Adipocyte (in vitro differentiated cells): ENCODE data around the gene ERBB2.

ENCODE experiments used
- DNase-seq: peaks from one replicate; pipeline ENCODE4 v3.0.0-alpha.2; 2015; ENCODE audit warnings: low read depth
- H3K27me3 ChIP-seq: replicated peaks from 2 replicates; pipeline ENCODE4 v1.7.0; 2013; ENCODE audit warnings: mild to moderate bottlenecking, low read length, moderate library complexity; ENCODE audit not compliant: control insufficient read depth, insufficient read depth
- H3K36me3 ChIP-seq: 2 replicates; pipeline ENCODE4 v1.7.0; 2013; ENCODE audit warnings: low read length, mild to moderate bottlenecking, moderate library complexity; ENCODE audit not compliant: control insufficient read depth, insufficient read depth, severe bottlenecking
- H3K4me1 ChIP-seq: 2 replicates; pipeline ENCODE4 v1.7.0; 2013; ENCODE audit warnings: mild to moderate bottlenecking, low read length, moderate library complexity; ENCODE audit not compliant: control insufficient read depth, insufficient read depth
- H3K4me3 ChIP-seq: 2 replicates; pipeline ENCODE4 v1.7.0; 2013; ENCODE audit warnings: mild to moderate bottlenecking, low read length, moderate library complexity
- H3K9ac ChIP-seq: 2 replicates; pipeline ENCODE4 v1.7.0; 2013; ENCODE audit warnings: mild to moderate bottlenecking, low read length, moderate library complexity
- H3K9me3 ChIP-seq: 2 replicates; pipeline ENCODE4 v1.7.0; 2013; ENCODE audit warnings: mild to moderate bottlenecking, low read length, moderate library complexity; ENCODE audit not compliant: control insufficient read depth

Gene ERBB2

DNA sequence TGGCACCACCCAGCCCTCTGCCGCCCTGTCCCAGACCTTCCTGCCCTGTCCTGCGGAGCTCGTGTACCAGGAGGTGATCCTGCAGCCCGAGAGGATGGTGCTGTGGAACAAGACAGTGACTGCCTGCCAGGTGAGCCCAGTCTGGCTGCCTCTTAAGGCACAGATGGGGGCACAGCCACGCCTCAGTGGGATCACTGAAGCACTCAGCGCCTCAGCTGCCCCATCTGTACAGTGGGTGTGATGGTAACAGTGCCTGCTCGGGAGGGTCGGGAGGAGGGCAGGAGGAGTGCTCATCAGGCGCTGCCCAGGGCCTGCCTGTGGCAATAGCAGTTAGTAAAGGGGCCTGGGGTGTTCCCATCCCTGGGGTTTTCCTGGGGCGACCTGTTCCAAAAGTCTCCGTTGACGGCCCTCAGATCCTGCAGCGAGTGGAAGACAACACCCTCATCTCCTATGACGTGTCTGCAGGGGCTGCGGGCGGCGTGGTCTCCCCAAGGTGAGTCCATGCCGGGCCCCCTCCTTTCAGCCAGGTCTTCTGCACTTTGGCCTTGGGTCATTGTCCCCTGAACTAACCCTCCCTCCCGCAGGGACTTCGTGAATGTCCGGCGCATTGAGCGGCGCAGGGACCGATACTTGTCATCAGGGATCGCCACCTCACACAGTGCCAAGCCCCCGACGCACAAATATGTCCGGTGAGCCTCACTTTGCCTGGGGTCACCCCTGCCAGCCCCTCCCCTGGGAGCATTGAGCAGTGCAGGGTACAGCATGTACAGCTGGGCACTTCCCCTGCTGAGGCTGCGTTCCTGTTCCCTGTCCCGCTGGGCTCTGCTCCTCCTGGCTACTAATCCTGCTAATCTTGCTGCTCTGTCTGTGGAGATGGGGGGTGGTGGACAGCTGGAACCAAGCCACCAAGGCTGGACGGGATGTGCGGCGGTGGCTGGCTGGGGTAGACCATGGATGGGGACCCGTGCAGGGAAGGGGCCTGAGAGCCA is 39.2 kb upstream of the ERBB2 start:
- H3K36me3 ChIP-seq, result peaks cover 35% of the 10 kb centered on the region
- H3K9ac ChIP-seq, result no peak overlapping the region
- no peaks in the 10 kb centered on the region for H3K4me1 ChIP-seq
- peaks cover 1% of the 10 kb centered on the region for H3K27me3 ChIP-seq
- no peak overlapping the region for H3K4me3 ChIP-seq
- DNase-seq, result no peak
- H3K9me3 ChIP-seq, result no peaks in the 10 kb centered on the region

GRCh38 chr17:39661744-39662541 is 37.9 kb upstream of the ERBB2 start:
- no peak for DNase-seq
- Histone ChIP-seq H3K9me3 (no peaks in the 10 kb centered on the region), H3K27me3 (peaks cover 13% of the 10 kb centered on the region), H3K9ac (no peak overlapping the region), H3K4me1 (peaks cover 4% of the 10 kb centered on the region), H3K4me3 (no peak overlapping the region), H3K36me3 (peaks cover 35% of the 10 kb centered on the region)

DNA sequence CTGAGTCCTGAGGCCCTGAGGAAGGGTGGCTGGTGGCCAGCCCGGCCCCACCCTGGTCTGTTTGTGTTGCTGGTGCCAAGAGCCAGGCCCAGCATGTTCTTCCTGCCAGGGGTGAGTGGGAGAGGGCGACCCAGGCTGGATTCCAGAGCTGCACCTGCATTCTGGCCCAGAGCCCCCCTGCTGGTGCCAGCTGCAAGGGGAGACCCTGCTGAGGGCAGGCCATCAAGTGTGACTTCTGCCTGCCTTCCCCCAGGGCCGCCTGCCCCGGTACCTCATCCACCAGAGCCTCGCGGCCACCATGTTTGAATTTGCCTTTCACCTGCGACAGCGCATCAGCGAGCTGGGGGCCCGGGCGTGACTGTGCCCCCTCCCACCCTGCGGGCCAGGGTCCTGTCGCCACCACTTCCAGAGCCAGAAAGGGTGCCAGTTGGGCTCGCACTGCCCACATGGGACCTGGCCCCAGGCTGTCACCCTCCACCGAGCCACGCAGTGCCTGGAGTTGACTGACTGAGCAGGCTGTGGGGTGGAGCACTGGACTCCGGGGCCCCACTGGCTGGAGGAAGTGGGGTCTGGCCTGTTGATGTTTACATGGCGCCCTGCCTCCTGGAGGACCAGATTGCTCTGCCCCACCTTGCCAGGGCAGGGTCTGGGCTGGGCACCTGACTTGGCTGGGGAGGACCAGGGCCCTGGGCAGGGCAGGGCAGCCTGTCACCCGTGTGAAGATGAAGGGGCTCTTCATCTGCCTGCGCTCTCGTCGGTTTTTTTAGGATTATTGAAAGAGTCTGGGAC is 37.1 kb upstream of the ERBB2 start:
- Histone ChIP-seq H3K9ac (no peak overlapping the region), H3K27me3 (peaks cover 19% of the 10 kb centered on the region), H3K36me3 (peaks cover 35% of the 10 kb centered on the region), H3K4me1 (peaks cover 6% of the 10 kb centered on the region), H3K4me3 (no peak overlapping the region), H3K9me3 (no peaks in the 10 kb centered on the region)
- DNase-seq, result no peak

- H3K27me3 ChIP-seq, result peaks cover 19% of the 10 kb centered on the region
- no peak overlapping the region for H3K4me3 ChIP-seq
- H3K4me1 ChIP-seq, result peaks cover 6% of the 10 kb centered on the region
- no peak for DNase-seq
- no peaks in the 10 kb centered on the region for H3K9me3 ChIP-seq
- no peak overlapping the region for H3K9ac ChIP-seq
- H3K36me3 ChIP-seq, result peaks cover 30% of the 10 kb centered on the region
Measured at GRCh38 chr17:39663340-39663687, 36.5 kb upstream of the ERBB2 start.

DNA sequence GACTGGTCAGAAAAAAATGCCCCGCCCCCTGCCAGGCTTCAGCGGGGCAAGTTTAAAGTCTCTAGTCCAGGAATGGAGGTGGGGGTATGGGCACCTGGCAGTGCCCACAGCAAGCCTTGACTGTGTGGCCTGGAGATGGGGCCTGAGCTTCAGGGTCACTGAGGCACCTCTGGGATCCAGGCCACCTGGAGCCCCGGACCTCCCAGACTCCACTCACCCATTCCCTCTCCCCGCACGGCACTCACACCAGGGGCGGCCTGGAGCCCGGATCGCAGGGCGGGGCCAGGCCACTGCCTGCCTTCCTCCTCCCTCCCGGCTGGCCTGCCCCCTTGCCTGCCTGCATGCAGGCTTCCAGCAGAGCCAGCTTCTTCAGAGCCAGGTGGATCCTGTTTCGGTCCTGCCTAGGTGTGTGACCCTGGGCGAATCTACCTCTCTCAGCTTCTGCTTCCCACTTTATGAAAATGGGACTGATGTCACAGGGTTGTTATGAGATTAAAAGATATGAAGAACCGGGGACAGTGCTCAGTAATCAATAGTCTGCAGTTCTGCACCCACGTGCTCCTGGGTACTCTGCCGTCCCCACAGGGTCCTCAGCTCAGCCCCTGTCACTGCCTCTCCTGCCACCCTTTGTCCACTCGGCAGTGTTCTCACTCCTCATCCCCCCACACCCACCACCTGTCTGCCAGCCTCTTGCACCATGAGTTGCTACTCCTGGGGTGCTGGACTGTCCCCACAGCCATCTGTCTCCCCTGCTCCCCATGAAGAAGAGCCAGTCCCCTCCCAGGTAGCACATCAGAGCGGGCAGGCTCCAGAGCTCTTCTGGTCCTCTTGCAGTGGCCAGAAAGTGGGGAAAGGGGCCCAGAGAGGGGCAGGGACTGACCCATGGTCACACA is 35.9 kb upstream of the ERBB2 start:
- H3K4me3 ChIP-seq, result no peak overlapping the region
- H3K9me3 ChIP-seq, result no peaks in the 10 kb centered on the region
- no peak for DNase-seq
- peaks cover 6% of the 10 kb centered on the region for H3K4me1 ChIP-seq
- H3K27me3 ChIP-seq, result peaks cover 24% of the 10 kb centered on the region
- peaks cover 25% of the 10 kb centered on the region for H3K36me3 ChIP-seq
- no peak overlapping the region for H3K9ac ChIP-seq

DNA sequence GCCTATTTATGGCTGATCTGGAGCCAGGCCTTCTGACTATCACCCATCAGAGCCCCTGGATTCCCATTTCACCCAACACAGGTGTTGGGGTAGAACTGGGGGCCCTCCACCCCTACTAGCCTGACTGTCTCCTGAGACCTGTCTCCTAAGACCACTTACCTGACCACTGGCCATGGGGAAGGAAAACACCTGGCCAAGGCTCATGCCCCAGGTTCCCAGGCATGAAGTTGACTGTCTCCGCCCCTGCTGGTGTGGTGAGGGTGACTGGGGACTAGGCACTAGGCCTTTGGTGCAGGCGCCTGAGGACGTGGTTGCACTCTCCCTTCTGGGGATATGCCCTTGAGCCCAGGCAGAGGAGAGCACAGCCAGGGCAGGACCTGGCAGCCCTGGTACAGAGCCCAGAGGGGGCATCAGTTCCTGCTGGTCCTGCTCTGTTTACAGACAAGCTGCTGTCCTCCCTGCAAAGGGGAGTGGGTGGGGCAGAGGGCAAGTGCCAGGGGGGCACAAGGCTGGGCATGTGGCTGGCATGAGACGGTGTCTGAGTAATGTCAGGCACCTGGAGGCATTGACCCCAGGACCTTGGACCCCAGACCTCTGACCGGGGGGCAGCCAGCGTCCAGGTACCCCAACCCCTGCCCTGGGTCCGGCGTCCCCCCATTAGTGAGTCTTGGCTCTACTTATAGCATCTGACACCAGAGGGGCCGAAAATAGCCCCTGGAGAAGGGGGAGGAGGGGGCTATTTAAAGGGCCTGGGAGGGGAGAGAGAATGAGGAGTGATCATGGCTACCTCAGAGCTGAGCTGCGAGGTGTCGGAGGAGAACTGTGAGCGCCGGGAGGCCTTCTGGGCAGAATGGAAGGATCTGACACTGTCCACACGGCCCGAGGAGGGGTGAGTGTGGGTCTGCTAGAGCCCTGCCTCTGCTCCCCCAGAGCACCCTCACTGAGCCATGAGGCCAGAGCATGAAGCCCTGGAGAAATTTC is 35.0 kb upstream of the ERBB2 start, which contains the start of gene TCAP:
Gene TCAP, plus strand, starts transcription at position 769 of the 981 bp plus-strand sequence. Its CDS starts 11 bp downstream, at position 780.
- Histone ChIP-seq H3K4me3 (no peak within 1 kb of the TSS), H3K36me3 (peaks cover 18% of the 10 kb centered on the region), H3K27me3 (peaks cover 34% of the 10 kb centered on the region), H3K9me3 (no peaks in the 10 kb centered on the region), H3K4me1 (peaks cover 6% of the 10 kb centered on the region), H3K9ac (no peak within 1 kb of the TSS)
- DNase-seq, result no peak

DNA sequence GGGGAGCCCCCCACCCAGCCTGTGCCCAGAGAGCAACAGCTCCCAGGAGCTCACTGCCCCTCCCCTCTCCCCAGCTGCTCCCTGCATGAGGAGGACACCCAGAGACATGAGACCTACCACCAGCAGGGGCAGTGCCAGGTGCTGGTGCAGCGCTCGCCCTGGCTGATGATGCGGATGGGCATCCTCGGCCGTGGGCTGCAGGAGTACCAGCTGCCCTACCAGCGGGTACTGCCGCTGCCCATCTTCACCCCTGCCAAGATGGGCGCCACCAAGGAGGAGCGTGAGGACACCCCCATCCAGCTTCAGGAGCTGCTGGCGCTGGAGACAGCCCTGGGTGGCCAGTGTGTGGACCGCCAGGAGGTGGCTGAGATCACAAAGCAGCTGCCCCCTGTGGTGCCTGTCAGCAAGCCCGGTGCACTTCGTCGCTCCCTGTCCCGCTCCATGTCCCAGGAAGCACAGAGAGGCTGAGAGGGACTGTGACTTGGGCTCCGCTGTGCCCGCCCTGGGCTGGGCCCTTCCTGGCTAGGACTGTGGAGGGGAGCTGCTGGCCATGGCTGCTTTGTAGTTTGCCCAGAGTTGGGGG is 34.1 kb upstream of the ERBB2 start:
- peaks cover 6% of the 10 kb centered on the region for H3K4me1 ChIP-seq

GRCh38 chr17:39666231-39666600 is 33.6 kb upstream of the ERBB2 start:
- Histone ChIP-seq H3K4me1 (peaks cover 6% of the 10 kb centered on the region), H3K9ac (no peak overlapping the region), H3K9me3 (no peaks in the 10 kb centered on the region), H3K36me3 (peaks cover 5% of the 10 kb centered on the region), H3K4me3 (no peak overlapping the region), H3K27me3 (peaks cover 47% of the 10 kb centered on the region)
- DNase-seq, result no peak

More for the DNA sequence above, 34.1 kb upstream of the ERBB2 start:
- no peak for DNase-seq
- Histone ChIP-seq H3K9ac (no peak overlapping the region), H3K4me3 (no peak overlapping the region), H3K27me3 (peaks cover 42% of the 10 kb centered on the region), H3K9me3 (no peaks in the 10 kb centered on the region), H3K36me3 (peaks cover 10% of the 10 kb centered on the region)

DNA sequence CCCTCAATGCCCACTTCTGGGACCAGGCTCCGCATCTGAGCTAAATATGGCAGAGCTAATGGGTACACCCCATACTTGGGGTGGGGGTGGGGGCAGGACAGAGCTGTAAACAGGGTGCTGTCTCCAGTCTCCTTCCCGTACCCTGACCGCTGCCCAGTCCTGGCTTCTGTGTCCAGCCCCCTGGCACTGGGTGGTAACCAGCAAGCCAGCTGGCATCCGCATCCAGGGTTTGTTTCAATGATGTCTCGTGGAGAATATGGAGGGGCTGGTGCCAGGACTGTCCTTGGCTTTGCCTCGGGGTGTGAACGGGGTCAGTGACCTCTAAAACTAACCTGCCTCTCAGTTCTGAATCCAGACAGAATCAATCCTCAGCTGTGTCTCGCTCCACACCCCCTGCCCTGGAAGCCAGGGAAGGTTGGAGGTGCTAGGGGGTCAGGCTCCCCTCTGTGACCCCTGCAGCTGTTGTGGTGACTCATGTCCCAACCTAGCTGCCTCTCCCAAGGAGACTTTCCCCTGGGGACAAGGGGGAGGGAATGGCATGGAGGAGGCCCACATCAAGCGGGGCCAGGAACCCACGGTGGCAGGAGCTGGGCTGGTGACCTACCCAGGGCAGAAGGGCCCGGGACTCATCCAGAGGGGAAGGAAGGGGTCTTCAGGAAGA is 33.1 kb upstream of the ERBB2 start:
- H3K9ac ChIP-seq, result no peak overlapping the region
- no peaks in the 10 kb centered on the region for H3K9me3 ChIP-seq
- H3K4me1 ChIP-seq, result peaks cover 6% of the 10 kb centered on the region
- H3K4me3 ChIP-seq, result no peak overlapping the region
- H3K27me3 ChIP-seq, result peaks cover 52% of the 10 kb centered on the region
- peaks cover 4% of the 10 kb centered on the region for H3K36me3 ChIP-seq
- no peak for DNase-seq
